ENCODE data around the gene PUDP.

The PUDP gene

GRCh38 chrX:7153231-7153630 is 5.3 kb upstream of the PUDP start:
- TF ChIP-seq CTCF (IDR thresholded peaks at IDR 0.05; ENCODE audit: low read depth, low read length, missing control alignments), result no peak
- in situ Hi-C loops (cut with HindIII; ENCODE audit: low sequenced_read_pairs), result no loop called here
- DNase-seq (ENCODE audit: low read depth), result no peak
- no peak overlapping the region for H3K4me3 ChIP-seq (ENCODE audit: low read depth, low read length)

- TF ChIP-seq CTCF (IDR thresholded peaks at IDR 0.05; ENCODE audit: low read depth, low read length, missing control alignments), result no peak
- DNase-seq (ENCODE audit: low read depth), result no peak
- H3K4me3 ChIP-seq (ENCODE audit: low read depth, low read length), result no peak overlapping the region
- in situ Hi-C loops (cut with HindIII; ENCODE audit: low sequenced_read_pairs), result no loop called here
These were observed 1.5 kb upstream of the PUDP start for GRCh38 chrX:7149411-7149810.

GRCh38 chrX:7147413-7147977 is 458 bp downstream of the PUDP start, which contains the start of gene STS:
Gene STS, plus strand, starts transcription at chrX:7147712. Its CDS starts 105,488 bp downstream, at chrX:7253200.
- in situ Hi-C loops (cut with HindIII; ENCODE audit: low sequenced_read_pairs), result no loop called here
- H3K4me3 ChIP-seq (ENCODE audit: low read depth, low read length), result peak within 1 kb of the TSS; percentile 91
- DNase-seq (ENCODE audit: low read depth), result no peak
- TF ChIP-seq CTCF (IDR thresholded peaks at IDR 0.05; ENCODE audit: low read depth, low read length, missing control alignments), result no peak

GRCh38 chrX:7146703-7147412 is 1.1 kb downstream of the PUDP start:
- in situ Hi-C loops (cut with HindIII; ENCODE audit: low sequenced_read_pairs), result no loop called here
- DNase-seq (ENCODE audit: low read depth), result no peak
- TF ChIP-seq CTCF (IDR thresholded peaks at IDR 0.05; ENCODE audit: low read depth, low read length, missing control alignments), result no peak

GRCh38 chrX:7146020-7146702 is 1.8 kb downstream of the PUDP start:
- no peak overlapping the region for H3K4me3 ChIP-seq (ENCODE audit: low read depth, low read length)
- DNase-seq (ENCODE audit: low read depth), result no peak
- no peak for TF ChIP-seq CTCF (IDR thresholded peaks at IDR 0.05; ENCODE audit: low read depth, low read length, missing control alignments)
- in situ Hi-C loops (cut with HindIII; ENCODE audit: low sequenced_read_pairs), result no loop called here

More at GRCh38 chrX:7146703-7147412, 1.1 kb downstream of the PUDP start:
- peak overlapping the region; percentile 91 for H3K4me3 ChIP-seq (ENCODE audit: low read depth, low read length)

GRCh38 chrX:7145454-7145853 is 2.5 kb downstream of the PUDP start:
- in situ Hi-C loops (cut with HindIII; ENCODE audit: low sequenced_read_pairs), result no loop called here
- no peak for TF ChIP-seq CTCF (IDR thresholded peaks at IDR 0.05; ENCODE audit: low read depth, low read length, missing control alignments)
- H3K4me3 ChIP-seq (ENCODE audit: low read depth, low read length), result no peak overlapping the region
- DNase-seq (ENCODE audit: low read depth), result no peak

Measured in astrocyte of the cerebellum (primary cell).